ENCODE data around the gene SMIM30.

- TF ChIP-seq CTCF (IDR thresholded peaks at IDR 0.05), result no peak
- no peak for TF ChIP-seq POLR2A (IDR thresholded peaks at IDR 0.05)
Observed at GRCh38 chr7:113141803-113142202, 23.4 kb upstream of the SMIM30 start.

Data from heart left ventricle (tissue), 13 donors.